HG03159 (cell line): ENCODE measurements around the gene TP53.
"Not testable (repeated sequence)": the region's sequence is repeated elsewhere in the genome, so short reads cannot be mapped to it uniquely, and the experiment has no call there.

ENCODE experiments used
- ATAC-seq: cut with Tn5 transposase; IDR thresholded peaks from one replicate; pipeline ENCODE4 v1.9.1; 2021; ENCODE audit warnings: mild to moderate bottlenecking, moderate library complexity; ENCODE audit not compliant: unreplicated experiment

Gene TP53

GRCh38 chr17:7634384-7634783 is 52.9 kb downstream of the TP53 start:
- ATAC-seq = no peak

GRCh38 chr17:7633093-7633492 is 54.2 kb downstream of the TP53 start:
- ATAC-seq = no peak

GRCh38 chr17:7632492-7632894 is 54.8 kb downstream of the TP53 start:
- ATAC-seq = no peak

GRCh38 chr17:7631398-7632380 is 55.6 kb downstream of the TP53 start:
- ATAC-seq = no peak

GRCh38 chr17:7629939-7630571 is 57.2 kb downstream of the TP53 start, which contains the start of gene SHBG:
Gene SHBG (plus strand): TSS chr17:7630135. CDS start chr17:7630173, 38 bp downstream.
- ATAC-seq = no peak

- ATAC-seq = peak; percentile 84
Observed at GRCh38 chr17:7627250-7628121, 59.8 kb downstream of the TP53 start, which contains the start of gene SAT2. Gene SAT2 (minus strand): TSS chr17:7627821. CDS start chr17:7627635, 186 bp downstream.

GRCh38 chr17:7626956-7627249 is 60.4 kb downstream of the TP53 start:
- no peak for ATAC-seq

GRCh38 chr17:7626307-7626706 is 61.0 kb downstream of the TP53 start:
- ATAC-seq = no peak

- not testable (repeated sequence) for ATAC-seq
Observed at GRCh38 chr17:7625749-7626148, 61.5 kb downstream of the TP53 start.

- no peak for ATAC-seq
Observed at GRCh38 chr17:7623661-7624060, 63.6 kb downstream of the TP53 start.

- ATAC-seq = no peak
Observed at GRCh38 chr17:7620835-7621234, 66.5 kb downstream of the TP53 start.

- ATAC-seq = no peak
Observed at GRCh38 chr17:7618608-7619007, 68.7 kb downstream of the TP53 start.
